ENCODE data around the gene MRPL55. TPM values are rescaled to one million over a fixed set of nuclear protein-coding genes. Genes with fewer than 3 reads are reported as not detected.

MRPL55 gene
- total and polyA plus RNA-seq, 4 donors = 44.4 to 137 (median 73.3) TPM

DNA sequence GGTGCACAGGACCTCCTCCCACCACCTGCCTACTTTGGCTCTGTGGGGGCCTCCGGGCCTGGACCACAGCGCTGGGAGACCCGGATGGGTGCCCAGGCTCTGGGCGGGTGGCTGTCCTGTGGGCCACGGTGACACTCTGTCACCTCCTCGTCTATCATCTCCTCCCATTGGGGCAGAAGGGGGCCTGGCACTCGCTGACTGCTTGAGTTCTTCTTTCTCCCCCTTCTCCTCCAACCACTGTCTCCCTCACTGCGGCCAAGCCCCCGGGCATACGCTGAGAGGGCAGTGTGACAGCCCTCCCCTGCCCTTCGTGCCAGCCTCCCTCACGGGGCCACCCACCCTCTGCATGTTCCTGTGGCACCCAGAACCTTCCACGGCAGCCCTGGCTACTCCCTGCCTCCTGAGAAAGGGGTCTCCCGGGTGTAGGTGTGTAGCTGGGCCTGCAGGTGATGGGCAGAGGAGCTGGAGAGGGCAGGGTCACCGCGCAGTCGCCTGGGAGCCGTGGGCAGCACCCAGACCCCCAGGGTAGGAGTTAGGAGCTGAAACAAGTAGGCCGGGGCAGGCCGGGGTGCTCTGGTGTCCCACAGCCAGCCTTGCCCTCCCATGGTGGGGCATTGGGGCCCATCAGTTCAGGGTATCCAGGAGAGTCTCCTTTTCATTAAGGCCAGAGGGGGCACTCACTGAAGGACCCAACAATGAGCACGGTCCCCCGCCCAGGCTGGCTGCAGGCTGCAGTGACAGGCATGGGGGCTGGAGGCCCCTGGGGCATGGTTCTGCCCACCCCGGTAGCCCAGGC lies 35.8 kb downstream of the MRPL55 start:
- TF ChIP-seq, protein P1, sequence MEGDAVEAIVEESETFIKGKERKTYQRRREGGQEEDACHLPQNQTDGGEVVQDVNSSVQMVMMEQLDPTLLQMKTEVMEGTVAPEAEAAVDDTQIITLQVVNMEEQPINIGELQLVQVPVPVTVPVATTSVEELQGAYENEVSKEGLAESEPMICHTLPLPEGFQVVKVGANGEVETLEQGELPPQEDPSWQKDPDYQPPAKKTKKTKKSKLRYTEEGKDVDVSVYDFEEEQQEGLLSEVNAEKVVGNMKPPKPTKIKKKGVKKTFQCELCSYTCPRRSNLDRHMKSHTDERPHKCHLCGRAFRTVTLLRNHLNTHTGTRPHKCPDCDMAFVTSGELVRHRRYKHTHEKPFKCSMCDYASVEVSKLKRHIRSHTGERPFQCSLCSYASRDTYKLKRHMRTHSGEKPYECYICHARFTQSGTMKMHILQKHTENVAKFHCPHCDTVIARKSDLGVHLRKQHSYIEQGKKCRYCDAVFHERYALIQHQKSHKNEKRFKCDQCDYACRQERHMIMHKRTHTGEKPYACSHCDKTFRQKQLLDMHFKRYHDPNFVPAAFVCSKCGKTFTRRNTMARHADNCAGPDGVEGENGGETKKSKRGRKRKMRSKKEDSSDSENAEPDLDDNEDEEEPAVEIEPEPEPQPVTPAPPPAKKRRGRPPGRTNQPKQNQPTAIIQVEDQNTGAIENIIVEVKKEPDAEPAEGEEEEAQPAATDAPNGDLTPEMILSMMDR (IDR thresholded peaks at IDR 0.05; ENCODE audit: control extremely low read depth, extremely low read depth) = no peak
- peaks cover 0 to 4% (median 0%) of the 10 kb centered on the region in 5 donors for H3K4me1 ChIP-seq (ENCODE audit: control insufficient read depth in 5 of 5, insufficient read depth in 5 of 5, low read length in 5 of 5)
- no peak overlapping the region for H3K27ac ChIP-seq (ENCODE audit: low read depth in 1 of 2, low read length in 1 of 2)
- H3K4me3 ChIP-seq = no peak overlapping the region
- H3K27me3 ChIP-seq (ENCODE audit: control insufficient read depth in 3 of 3, insufficient read depth in 3 of 3, low read length in 2 of 3) = peaks cover 0 to 39% (median 28%) of the 10 kb centered on the region in 3 donors
- no peaks in the 10 kb centered on the region for H3K36me3 ChIP-seq (ENCODE audit: control insufficient read depth in 4 of 4, insufficient read depth in 4 of 4, low read length in 4 of 4)
- 68 to 72% methylated on average over 23 of the region's 23 CpGs for WGBS, 2 donors
- no peak overlapping the region for H3K9ac ChIP-seq (ENCODE audit: insufficient read depth in 1 of 2, low read length in 2 of 2)
- DNase-seq (no peak), ATAC-seq (ENCODE audit: insufficient read depth, low FRiP score) (no peak)
- H3K9me3 ChIP-seq (ENCODE audit: control insufficient read depth in 4 of 4, insufficient read depth in 3 of 4, low read length in 3 of 4) = peaks cover 0 to 2% (median 0%) of the 10 kb centered on the region in 4 donors

DNA sequence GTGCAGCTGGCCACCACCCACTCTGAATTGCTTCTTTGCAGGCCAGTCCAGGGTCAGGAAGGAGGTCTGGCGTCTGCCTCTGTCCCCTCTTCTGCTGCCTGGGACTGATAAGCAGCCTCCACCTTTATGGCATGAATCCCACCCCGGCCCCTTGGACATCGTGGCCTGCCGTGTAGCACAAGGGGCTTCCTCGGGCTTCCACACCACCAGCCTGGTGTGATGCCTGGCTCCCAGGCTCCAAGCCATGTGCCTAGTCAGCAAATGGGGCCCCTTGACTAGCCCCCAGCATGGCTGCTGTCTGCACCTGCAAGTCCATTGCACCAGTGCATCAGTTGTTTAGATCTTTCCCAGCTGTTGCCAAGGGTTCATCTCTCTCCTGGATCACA lies 36.4 kb downstream of the MRPL55 start:
- peaks cover 0 to 2% (median 0%) of the 10 kb centered on the region in 4 donors for H3K9me3 ChIP-seq (ENCODE audit: control insufficient read depth in 4 of 4, insufficient read depth in 3 of 4, low read length in 3 of 4)
- DNase-seq = no peak
- peaks cover 0 to 45% (median 33%) of the 10 kb centered on the region in 3 donors for H3K27me3 ChIP-seq (ENCODE audit: control insufficient read depth in 3 of 3, insufficient read depth in 3 of 3, low read length in 2 of 3)
- no peak overlapping the region for H3K4me3 ChIP-seq
- H3K27ac ChIP-seq (ENCODE audit: low read depth in 1 of 2, low read length in 1 of 2) = no peak overlapping the region
- TF ChIP-seq, protein P1 (IDR thresholded peaks at IDR 0.05; ENCODE audit: control extremely low read depth, extremely low read depth) = no peak
- peaks cover 0 to 4% (median 0%) of the 10 kb centered on the region in 5 donors for H3K4me1 ChIP-seq (ENCODE audit: control insufficient read depth in 5 of 5, insufficient read depth in 5 of 5, low read length in 5 of 5)
- no peak for ATAC-seq (ENCODE audit: insufficient read depth, low FRiP score)
- H3K9ac ChIP-seq (ENCODE audit: insufficient read depth in 1 of 2, low read length in 2 of 2) = no peak overlapping the region
- H3K36me3 ChIP-seq (ENCODE audit: control insufficient read depth in 4 of 4, insufficient read depth in 4 of 4, low read length in 4 of 4) = no peaks in the 10 kb centered on the region
- 50 to 55% methylated on average over 5 of the region's 5 CpGs for WGBS, 2 donors

- DNase-seq = no peak
- Histone ChIP-seq H3K4me1 (ENCODE audit: control insufficient read depth in 5 of 5, insufficient read depth in 5 of 5, low read length in 5 of 5) (peaks cover 0 to 4% (median 0%) of the 10 kb centered on the region in 5 donors), H3K36me3 (ENCODE audit: control insufficient read depth in 4 of 4, insufficient read depth in 4 of 4, low read length in 4 of 4) (no peaks in the 10 kb centered on the region), H3K9ac (ENCODE audit: insufficient read depth in 1 of 2, low read length in 2 of 2) (no peak overlapping the region), H3K9me3 (ENCODE audit: control insufficient read depth in 4 of 4, insufficient read depth in 3 of 4, low read length in 3 of 4) (peaks cover 0 to 2% (median 0%) of the 10 kb centered on the region in 4 donors), H3K27me3 (ENCODE audit: control insufficient read depth in 3 of 3, insufficient read depth in 3 of 3, low read length in 2 of 3) (peaks cover 0 to 50% (median 38%) of the 10 kb centered on the region in 3 donors), H3K27ac (ENCODE audit: low read depth in 1 of 2, low read length in 1 of 2) (no peak overlapping the region), H3K4me3 (no peak overlapping the region)
- WGBS, 2 donors = 57 to 69% methylated on average over 7 of the region's 7 CpGs
- no peak for ATAC-seq (ENCODE audit: insufficient read depth, low FRiP score)
- TF ChIP-seq, protein P1 (IDR thresholded peaks at IDR 0.05; ENCODE audit: control extremely low read depth, extremely low read depth) = no peak
Observed at GRCh38 chr1:228071839-228072657, 37.1 kb downstream of the MRPL55 start.
